ENCODE measurements around the gene MIR17HG. TPM values are rescaled to one million over a fixed set of nuclear protein-coding genes. Genes with fewer than 3 reads are reported as not detected.

MIR17HG gene
- total RNA-seq, 6 donors from 2014 or later: 3.1 to 4.5 (median 4.2) TPM; not detected in 1

DNA sequence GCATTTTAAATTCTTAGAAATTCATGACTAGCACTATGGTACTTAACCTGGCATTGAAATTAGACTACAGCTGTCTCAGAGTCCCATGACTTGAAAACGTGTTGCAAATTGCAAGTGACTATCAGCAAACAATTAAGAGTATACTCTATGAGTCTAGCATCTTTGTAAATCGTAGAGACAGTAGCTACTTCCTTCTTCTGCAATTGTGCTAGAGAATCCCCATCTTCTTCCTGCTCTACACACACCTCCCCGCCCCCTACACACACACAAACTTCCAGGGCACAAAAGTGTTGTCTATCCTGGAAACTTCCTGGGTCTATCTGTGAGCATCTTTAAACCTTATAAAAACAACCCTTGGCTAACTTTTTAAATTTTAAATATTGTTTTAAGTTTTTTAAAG, 35.2 kb upstream of the MIR17HG start:
- H3K4me3 ChIP-seq: no peak overlapping the region
- H3K27me3 ChIP-seq: no peaks in the 10 kb centered on the region
- TF ChIP-seq POLR2A (IDR thresholded peaks at IDR 0.05): no peak
- TF ChIP-seq EP300 (IDR thresholded peaks at IDR 0.05): no peak
- TF ChIP-seq, protein P1, sequence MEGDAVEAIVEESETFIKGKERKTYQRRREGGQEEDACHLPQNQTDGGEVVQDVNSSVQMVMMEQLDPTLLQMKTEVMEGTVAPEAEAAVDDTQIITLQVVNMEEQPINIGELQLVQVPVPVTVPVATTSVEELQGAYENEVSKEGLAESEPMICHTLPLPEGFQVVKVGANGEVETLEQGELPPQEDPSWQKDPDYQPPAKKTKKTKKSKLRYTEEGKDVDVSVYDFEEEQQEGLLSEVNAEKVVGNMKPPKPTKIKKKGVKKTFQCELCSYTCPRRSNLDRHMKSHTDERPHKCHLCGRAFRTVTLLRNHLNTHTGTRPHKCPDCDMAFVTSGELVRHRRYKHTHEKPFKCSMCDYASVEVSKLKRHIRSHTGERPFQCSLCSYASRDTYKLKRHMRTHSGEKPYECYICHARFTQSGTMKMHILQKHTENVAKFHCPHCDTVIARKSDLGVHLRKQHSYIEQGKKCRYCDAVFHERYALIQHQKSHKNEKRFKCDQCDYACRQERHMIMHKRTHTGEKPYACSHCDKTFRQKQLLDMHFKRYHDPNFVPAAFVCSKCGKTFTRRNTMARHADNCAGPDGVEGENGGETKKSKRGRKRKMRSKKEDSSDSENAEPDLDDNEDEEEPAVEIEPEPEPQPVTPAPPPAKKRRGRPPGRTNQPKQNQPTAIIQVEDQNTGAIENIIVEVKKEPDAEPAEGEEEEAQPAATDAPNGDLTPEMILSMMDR (IDR thresholded peaks at IDR 0.05): no peak
- no peak for TF ChIP-seq POLR2AphosphoS5 (IDR thresholded peaks at IDR 0.05)
- no peak overlapping the region for H3K27ac ChIP-seq
- WGBS, 2 donors: 26 to 37% methylated on average over 3 of the region's 3 CpGs
- DNase-seq (no peak), ATAC-seq (ENCODE audit: low FRiP score in 2 of 2) (no peak)
- no peaks in the 10 kb centered on the region for H3K9me3 ChIP-seq
- H3K36me3 ChIP-seq: no peaks in the 10 kb centered on the region
- peaks cover 0 to 3% (median 0%) of the 10 kb centered on the region in 4 donors for H3K4me1 ChIP-seq

DNA sequence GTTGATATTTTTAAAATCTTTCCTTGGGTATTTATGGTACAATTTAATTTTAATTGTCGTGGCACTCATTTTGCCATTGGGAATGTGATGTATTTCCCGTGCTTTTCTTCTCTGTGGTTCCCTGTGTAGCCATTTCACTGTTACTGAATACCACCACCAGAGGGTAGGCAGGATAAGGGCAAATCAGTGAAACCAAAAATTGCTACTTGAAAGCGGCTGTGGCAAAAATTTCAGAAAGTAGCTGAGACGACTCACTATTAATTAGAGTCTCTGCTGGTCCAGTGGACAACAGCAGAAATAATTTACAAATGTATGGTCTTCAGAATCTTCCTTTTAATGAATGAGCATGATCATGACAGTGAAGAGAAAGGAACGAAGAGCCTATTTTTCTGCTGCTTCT, 34.4 kb upstream of the MIR17HG start:
- H3K9me3 ChIP-seq: no peaks in the 10 kb centered on the region
- H3K36me3 ChIP-seq: no peaks in the 10 kb centered on the region
- no peak for DNase-seq
- peak in 1 of 2 donors; percentile 36 for ATAC-seq (ENCODE audit: low FRiP score in 2 of 2)
- no peak overlapping the region for H3K4me3 ChIP-seq
- H3K4me1 ChIP-seq: peaks cover 0 to 3% (median 0%) of the 10 kb centered on the region in 4 donors
- no peak for TF ChIP-seq EP300 (IDR thresholded peaks at IDR 0.05)
- TF ChIP-seq, protein P1 (IDR thresholded peaks at IDR 0.05): peak; percentile 34 to 63 (median 44)
- no peak for TF ChIP-seq POLR2A (IDR thresholded peaks at IDR 0.05)
- H3K27me3 ChIP-seq: no peaks in the 10 kb centered on the region
- WGBS, 2 donors: 14 to 19% methylated on average over 5 of the region's 5 CpGs
- no peak overlapping the region for H3K27ac ChIP-seq

DNA sequence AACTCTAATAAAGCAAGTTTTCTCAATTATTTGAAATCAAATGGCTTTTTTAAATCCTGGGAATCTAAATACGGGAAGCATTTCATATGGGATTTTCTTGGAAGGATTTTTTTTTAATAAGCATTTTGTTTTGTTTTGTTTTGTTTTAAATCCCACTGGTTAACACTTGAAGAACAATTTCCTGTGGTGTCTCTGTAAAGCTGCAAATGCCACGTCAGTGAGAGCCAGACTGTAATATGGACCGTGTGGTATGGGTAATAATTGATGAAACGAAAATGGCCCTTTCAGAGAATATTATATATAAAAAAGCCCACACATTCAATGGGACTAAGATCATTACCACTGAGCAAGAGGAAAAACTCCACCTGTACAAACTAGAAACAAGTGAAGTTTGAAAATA, 33.9 kb upstream of the MIR17HG start:
- Histone ChIP-seq H3K27me3 (no peaks in the 10 kb centered on the region), H3K4me1 (peaks cover 0 to 3% (median 0%) of the 10 kb centered on the region in 4 donors), H3K36me3 (no peaks in the 10 kb centered on the region), H3K4me3 (no peak overlapping the region), H3K27ac (no peak overlapping the region), H3K9me3 (no peaks in the 10 kb centered on the region)
- ATAC-seq (ENCODE audit: low FRiP score in 2 of 2) (no peak), DNase-seq (no peak)
- 51 to 58% methylated on average over 4 of the region's 4 CpGs for WGBS, 2 donors
- TF ChIP-seq, protein P1 (IDR thresholded peaks at IDR 0.05): no peak
- no peak for TF ChIP-seq EP300 (IDR thresholded peaks at IDR 0.05)
- no peak for TF ChIP-seq POLR2A (IDR thresholded peaks at IDR 0.05)
- no peak for TF ChIP-seq POLR2AphosphoS5 (IDR thresholded peaks at IDR 0.05)

DNA sequence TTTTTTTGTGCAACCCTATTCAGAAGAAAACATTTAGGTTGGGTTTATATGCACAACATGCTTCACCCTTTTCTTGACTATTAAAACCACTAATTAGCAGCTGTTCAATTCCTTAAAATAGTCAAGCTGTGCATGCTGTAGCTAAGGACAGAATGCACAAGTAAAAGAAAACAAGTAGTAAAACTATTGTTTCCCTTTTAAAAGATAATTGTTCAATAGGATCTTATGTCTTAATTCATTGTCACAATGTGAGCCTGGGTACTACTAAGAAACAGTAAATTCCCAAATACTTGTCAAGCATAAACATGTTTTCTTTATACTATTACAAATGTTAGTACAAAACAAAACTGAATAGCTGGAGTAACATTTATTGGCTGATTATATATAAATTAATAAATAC, 32.6 kb upstream of the MIR17HG start:
- TF ChIP-seq, protein P1 (IDR thresholded peaks at IDR 0.05): no peak
- no peak for TF ChIP-seq POLR2AphosphoS5 (IDR thresholded peaks at IDR 0.05)
- no peak for TF ChIP-seq EP300 (IDR thresholded peaks at IDR 0.05)
- no peak for TF ChIP-seq POLR2A (IDR thresholded peaks at IDR 0.05)
- Histone ChIP-seq H3K4me1 (peaks cover 0 to 3% (median 0%) of the 10 kb centered on the region in 4 donors), H3K36me3 (no peaks in the 10 kb centered on the region), H3K27ac (no peak overlapping the region), H3K4me3 (no peak overlapping the region), H3K27me3 (no peaks in the 10 kb centered on the region), H3K9me3 (no peaks in the 10 kb centered on the region)
- no peak for DNase-seq
- ATAC-seq (ENCODE audit: low FRiP score in 2 of 2): no peak

DNA sequence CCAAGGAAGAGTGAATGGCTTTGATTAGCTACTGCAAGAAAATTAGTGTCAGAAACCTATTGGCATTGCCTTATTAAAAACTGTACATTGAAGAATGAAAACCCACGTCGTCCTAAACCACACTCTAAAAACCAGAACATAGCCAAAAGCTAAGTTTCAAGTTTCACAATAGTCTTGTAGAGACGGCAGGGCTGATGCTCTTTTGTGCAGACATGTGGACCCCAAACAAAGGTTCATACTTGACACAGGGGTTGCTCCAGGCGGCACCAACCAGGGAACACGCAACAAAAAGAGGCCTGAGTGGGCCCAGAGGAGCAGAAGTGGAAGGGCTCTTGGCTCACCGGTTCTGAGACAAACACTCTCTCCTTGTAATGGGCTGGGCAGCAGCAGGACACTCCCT, 28.6 kb upstream of the MIR17HG start:
- Histone ChIP-seq H3K4me3 (no peak overlapping the region), H3K27me3 (no peaks in the 10 kb centered on the region), H3K4me1 (no peaks in the 10 kb centered on the region), H3K36me3 (no peaks in the 10 kb centered on the region), H3K27ac (no peak overlapping the region), H3K9me3 (no peaks in the 10 kb centered on the region)
- no peak for DNase-seq
- TF ChIP-seq EP300 (IDR thresholded peaks at IDR 0.05) (no peak), POLR2A (IDR thresholded peaks at IDR 0.05) (no peak)
- TF ChIP-seq, protein P1 (IDR thresholded peaks at IDR 0.05): no peak
- ATAC-seq (ENCODE audit: low FRiP score in 2 of 2): no peak
- WGBS, 2 donors: 72 to 73% methylated on average over 6 of the region's 6 CpGs
